ENCODE results near the gene SAP30BP.

The SAP30BP gene

GRCh38 chr17:75630071-75630917, 36.8 kb upstream of the SAP30BP start:
- no peak for TF ChIP-seq ZFP3 (CRISPR knock-in tag; IDR thresholded peaks at IDR 0.05)
- TF ChIP-seq ZC3H10 (CRISPR knock-in tag; IDR thresholded peaks at IDR 0.05): no peak
- no peak for TF ChIP-seq ISL1 (CRISPR knock-in tag; IDR thresholded peaks at IDR 0.05)
- no peak for TF ChIP-seq BACH2 (CRISPR knock-in tag; IDR thresholded peaks at IDR 0.05; ENCODE audit: borderline replicate concordance)
- no peak for TF ChIP-seq OSR1 (CRISPR knock-in tag; IDR thresholded peaks at IDR 0.05)
- TF ChIP-seq ZNF70 (CRISPR knock-in tag; IDR thresholded peaks at IDR 0.05): no peak
- no peak for TF ChIP-seq CSRNP3 (CRISPR knock-in tag; IDR thresholded peaks at IDR 0.05)
- TF ChIP-seq TCF4 (CRISPR knock-in tag; IDR thresholded peaks at IDR 0.05; ENCODE audit: borderline replicate concordance): no peak
- TF ChIP-seq ZFP30 (CRISPR knock-in tag; IDR thresholded peaks at IDR 0.05): no peak
- TF ChIP-seq CREB5 (CRISPR knock-in tag; IDR thresholded peaks at IDR 0.05; ENCODE audit: low read depth): no peak
- no peak for TF ChIP-seq GLIS3 (CRISPR knock-in tag; IDR thresholded peaks at IDR 0.05)
- TF ChIP-seq SNAI2 (CRISPR knock-in tag; IDR thresholded peaks at IDR 0.05): no peak
- TF ChIP-seq RARB (CRISPR knock-in tag; IDR thresholded peaks at IDR 0.05): no peak
- no peak for ATAC-seq

DNA sequence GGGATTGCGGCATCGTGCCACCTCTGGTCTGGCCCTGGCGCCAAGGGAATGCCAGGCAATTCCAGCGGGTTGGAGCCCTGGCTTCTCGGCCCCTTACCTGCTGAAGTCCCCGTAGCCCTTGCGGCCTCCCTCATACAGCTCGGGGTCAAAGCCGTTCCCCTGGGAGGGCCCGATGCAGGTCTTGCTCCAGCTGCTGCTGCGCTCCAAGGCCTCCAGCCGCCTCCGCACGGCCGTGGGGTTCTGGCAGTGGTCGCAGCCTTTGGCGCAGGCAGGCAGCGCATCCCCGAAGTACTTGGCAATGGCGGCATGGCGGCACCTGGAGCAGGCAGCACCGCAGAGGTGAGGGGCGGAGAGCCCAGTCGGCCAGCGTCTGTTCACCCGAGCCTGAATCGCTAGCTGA, 35.8 kb upstream of the SAP30BP start:
- no peak for ATAC-seq
- TF ChIP-seq PATZ1 (CRISPR knock-in tag; IDR thresholded peaks at IDR 0.05; ENCODE audit: borderline replicate concordance) (no peak), ESRRG (CRISPR knock-in tag; IDR thresholded peaks at IDR 0.05) (no peak), ZNF70 (CRISPR knock-in tag; IDR thresholded peaks at IDR 0.05) (no peak), ZNF565 (CRISPR knock-in tag; conservative IDR thresholded peaks at IDR 0.05; ENCODE audit: low read depth) (no peak), PPARA (CRISPR knock-in tag; IDR thresholded peaks at IDR 0.05; ENCODE audit: borderline replicate concordance) (no peak), TSHZ2 (CRISPR knock-in tag; IDR thresholded peaks at IDR 0.05) (no peak), TOX (CRISPR knock-in tag; IDR thresholded peaks at IDR 0.05; ENCODE audit: borderline replicate concordance) (no peak), CSDC2 (CRISPR knock-in tag; IDR thresholded peaks at IDR 0.05) (no peak)

- ATAC-seq: no peak
- no peak for TF ChIP-seq TSHZ2 (CRISPR knock-in tag; IDR thresholded peaks at IDR 0.05)
- TF ChIP-seq ZNF565 (CRISPR knock-in tag; conservative IDR thresholded peaks at IDR 0.05; ENCODE audit: low read depth): no peak
- no peak for TF ChIP-seq PPARA (CRISPR knock-in tag; IDR thresholded peaks at IDR 0.05; ENCODE audit: borderline replicate concordance)
- no peak for TF ChIP-seq GLIS3 (CRISPR knock-in tag; IDR thresholded peaks at IDR 0.05)
- TF ChIP-seq TCF4 (CRISPR knock-in tag; IDR thresholded peaks at IDR 0.05; ENCODE audit: borderline replicate concordance): no peak
- no peak for TF ChIP-seq ZFP3 (CRISPR knock-in tag; IDR thresholded peaks at IDR 0.05)
- no peak for TF ChIP-seq POU6F1 (CRISPR knock-in tag; IDR thresholded peaks at IDR 0.05; ENCODE audit: borderline replicate concordance, low read depth)
- TF ChIP-seq OSR1 (CRISPR knock-in tag; IDR thresholded peaks at IDR 0.05): no peak
- no peak for TF ChIP-seq PATZ1 (CRISPR knock-in tag; IDR thresholded peaks at IDR 0.05; ENCODE audit: borderline replicate concordance)
- TF ChIP-seq ESRRG (CRISPR knock-in tag; IDR thresholded peaks at IDR 0.05): no peak
- no peak for TF ChIP-seq BACH2 (CRISPR knock-in tag; IDR thresholded peaks at IDR 0.05; ENCODE audit: borderline replicate concordance)
- no peak for TF ChIP-seq ZNF8 (CRISPR knock-in tag; IDR thresholded peaks at IDR 0.05)
Measured at GRCh38 chr17:75632428-75632827, 34.7 kb upstream of the SAP30BP start.
